Peyer's patch (tissue), 4 donors: ENCODE data around the gene DNMT1.

Experiments used
- POLR2A ChIP-seq, 2 donors: fragments of 450-650 bp; IDR thresholded peaks; one replicate each; pipeline ENCODE4 v1.5.1; 2017; ENCODE audit warnings: antibody characterized with exemption in 2 of 2, mild to moderate bottlenecking in 2 of 2, moderate library complexity in 2 of 2
- TF ChIP-seq, protein P1 (sequence below), 6 experiments: fragments of 450-650 bp in 4 of 6; fragments of 200-600 bp in 2 of 6; sonication (generic) in 1 of 6; IDR thresholded peaks; one replicate each; pipeline ENCODE4 v1.5.1; 2017 to 2019; ENCODE audit warnings: antibody characterized with exemption in 6 of 6, mild to moderate bottlenecking in 3 of 6, moderate library complexity in 1 of 6

DNA sequence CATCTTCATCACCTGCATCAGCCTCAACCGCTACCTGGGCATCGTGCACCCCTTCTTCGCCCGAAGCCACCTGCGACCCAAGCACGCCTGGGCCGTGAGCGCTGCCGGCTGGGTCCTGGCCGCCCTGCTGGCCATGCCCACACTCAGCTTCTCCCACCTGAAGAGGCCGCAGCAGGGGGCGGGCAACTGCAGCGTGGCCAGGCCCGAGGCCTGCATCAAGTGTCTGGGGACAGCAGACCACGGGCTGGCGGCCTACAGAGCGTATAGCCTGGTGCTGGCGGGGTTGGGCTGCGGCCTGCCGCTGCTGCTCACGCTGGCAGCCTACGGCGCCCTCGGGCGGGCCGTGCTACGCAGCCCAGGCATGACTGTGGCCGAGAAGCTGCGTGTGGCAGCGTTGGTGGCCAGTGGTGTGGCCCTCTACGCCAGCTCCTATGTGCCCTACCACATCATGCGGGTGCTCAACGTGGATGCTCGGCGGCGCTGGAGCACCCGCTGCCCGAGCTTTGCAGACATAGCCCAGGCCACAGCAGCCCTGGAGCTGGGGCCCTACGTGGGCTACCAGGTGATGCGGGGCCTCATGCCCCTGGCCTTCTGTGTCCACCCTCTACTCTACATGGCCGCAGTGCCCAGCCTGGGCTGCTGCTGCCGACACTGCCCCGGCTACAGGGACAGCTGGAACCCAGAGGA, 80.6 kb downstream of the DNMT1 start:
- TF ChIP-seq, protein P1, sequence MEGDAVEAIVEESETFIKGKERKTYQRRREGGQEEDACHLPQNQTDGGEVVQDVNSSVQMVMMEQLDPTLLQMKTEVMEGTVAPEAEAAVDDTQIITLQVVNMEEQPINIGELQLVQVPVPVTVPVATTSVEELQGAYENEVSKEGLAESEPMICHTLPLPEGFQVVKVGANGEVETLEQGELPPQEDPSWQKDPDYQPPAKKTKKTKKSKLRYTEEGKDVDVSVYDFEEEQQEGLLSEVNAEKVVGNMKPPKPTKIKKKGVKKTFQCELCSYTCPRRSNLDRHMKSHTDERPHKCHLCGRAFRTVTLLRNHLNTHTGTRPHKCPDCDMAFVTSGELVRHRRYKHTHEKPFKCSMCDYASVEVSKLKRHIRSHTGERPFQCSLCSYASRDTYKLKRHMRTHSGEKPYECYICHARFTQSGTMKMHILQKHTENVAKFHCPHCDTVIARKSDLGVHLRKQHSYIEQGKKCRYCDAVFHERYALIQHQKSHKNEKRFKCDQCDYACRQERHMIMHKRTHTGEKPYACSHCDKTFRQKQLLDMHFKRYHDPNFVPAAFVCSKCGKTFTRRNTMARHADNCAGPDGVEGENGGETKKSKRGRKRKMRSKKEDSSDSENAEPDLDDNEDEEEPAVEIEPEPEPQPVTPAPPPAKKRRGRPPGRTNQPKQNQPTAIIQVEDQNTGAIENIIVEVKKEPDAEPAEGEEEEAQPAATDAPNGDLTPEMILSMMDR (IDR thresholded peaks at IDR 0.05): no peak
- no peak for TF ChIP-seq POLR2A (IDR thresholded peaks at IDR 0.05)
